Thoracic aorta (tissue), 2 donors: ENCODE results near the gene APP. TPM values are rescaled to one million over a fixed set of nuclear protein-coding genes. Genes with fewer than 3 reads are reported as not detected.

Experiments
- ATAC-seq: fragments of 150-250 bp; one replicate; pipeline ENCODE4 v1.8.0; 2017; ENCODE audit warnings: low read depth; ENCODE audit not compliant: insufficient number of reproducible peaks, low FRiP score
- DNase-seq: peaks from one replicate; pipeline ENCODE4 v3.0.0-alpha.2; 2020; ENCODE audit warnings: low spot score
- H3K27ac ChIP-seq, 2 donors: fragments of 200-600 bp; sonication (generic); 1 replicate in 1 of 2; 2 replicates in 1 of 2; pipeline ENCODE4 v1.5.1; 2016; ENCODE audit warnings: mild to moderate bottlenecking in 2 of 2, moderate library complexity in 2 of 2
- H3K27me3 ChIP-seq: fragments of 200-600 bp; sonication (generic); replicated peaks from 2 replicates; pipeline ENCODE4 v1.6.0; 2016; ENCODE audit warnings: mild to moderate bottlenecking; ENCODE audit not compliant: insufficient read depth
- H3K36me3 ChIP-seq: fragments of 200-600 bp; sonication (generic); one replicate; pipeline ENCODE4 v1.5.1; 2016
- H3K4me1 ChIP-seq, 2 donors: fragments of 200-600 bp; sonication (generic); 1 replicate in 1 of 2; 2 replicates in 1 of 2; pipeline versions ENCODE4 v1.5.1 to v1.6.0; 2016; ENCODE audit warnings: low read depth in 2 of 2, mild to moderate bottlenecking in 1 of 2; ENCODE audit not compliant: control insufficient read depth in 1 of 2
- H3K4me3 ChIP-seq: fragments of 200-600 bp; sonication (generic); 2 replicates; pipeline ENCODE4 v1.5.1; 2016; ENCODE audit warnings: mild to moderate bottlenecking
- H3K9me3 ChIP-seq: fragments of 200-600 bp; sonication (generic); 2 replicates; pipeline ENCODE4 v1.5.1; 2016
- total RNA-seq, 2 donors: library from RNA; depleted of rRNA; stranded (reverse); fragments of >200 nt; gene quantifications; one replicate each; pipeline versions ENCODE4 v1.1.0 to v1.2.3, GENCODE V29; 2016
- TF ChIP-seq, protein P1 (sequence below): fragments of 200-600 bp; sonication (generic); IDR thresholded peaks from one replicate; pipeline ENCODE4 v1.5.1; 2019; ENCODE audit warnings: antibody characterized with exemption

APP gene
- total RNA-seq, 2 donors from 2014 or later = 342 to 468 TPM

- DNase-seq (no peak), ATAC-seq (no peak)
- Histone ChIP-seq H3K9me3 (no peaks in the 10 kb centered on the region), H3K4me3 (no peak overlapping the region), H3K27me3 (no peaks in the 10 kb centered on the region), H3K27ac (no peak overlapping the region), H3K36me3 (no peaks in the 10 kb centered on the region), H3K4me1 (peaks cover 0 to 6% of the 10 kb centered on the region in 2 donors)
- TF ChIP-seq, protein P1, sequence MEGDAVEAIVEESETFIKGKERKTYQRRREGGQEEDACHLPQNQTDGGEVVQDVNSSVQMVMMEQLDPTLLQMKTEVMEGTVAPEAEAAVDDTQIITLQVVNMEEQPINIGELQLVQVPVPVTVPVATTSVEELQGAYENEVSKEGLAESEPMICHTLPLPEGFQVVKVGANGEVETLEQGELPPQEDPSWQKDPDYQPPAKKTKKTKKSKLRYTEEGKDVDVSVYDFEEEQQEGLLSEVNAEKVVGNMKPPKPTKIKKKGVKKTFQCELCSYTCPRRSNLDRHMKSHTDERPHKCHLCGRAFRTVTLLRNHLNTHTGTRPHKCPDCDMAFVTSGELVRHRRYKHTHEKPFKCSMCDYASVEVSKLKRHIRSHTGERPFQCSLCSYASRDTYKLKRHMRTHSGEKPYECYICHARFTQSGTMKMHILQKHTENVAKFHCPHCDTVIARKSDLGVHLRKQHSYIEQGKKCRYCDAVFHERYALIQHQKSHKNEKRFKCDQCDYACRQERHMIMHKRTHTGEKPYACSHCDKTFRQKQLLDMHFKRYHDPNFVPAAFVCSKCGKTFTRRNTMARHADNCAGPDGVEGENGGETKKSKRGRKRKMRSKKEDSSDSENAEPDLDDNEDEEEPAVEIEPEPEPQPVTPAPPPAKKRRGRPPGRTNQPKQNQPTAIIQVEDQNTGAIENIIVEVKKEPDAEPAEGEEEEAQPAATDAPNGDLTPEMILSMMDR = no peak
Observed at GRCh38 chr21:26097475-26097874, 73.1 kb downstream of the APP start.

GRCh38 chr21:26096494-26097371 lies 73.8 kb downstream of the APP start:
- no peaks in the 10 kb centered on the region for H3K36me3 ChIP-seq
- TF ChIP-seq, protein P1 = no peak
- no peaks in the 10 kb centered on the region for H3K9me3 ChIP-seq
- H3K27ac ChIP-seq = no peak overlapping the region
- ATAC-seq = no peak
- no peak for DNase-seq
- H3K4me1 ChIP-seq = peaks cover 0 to 6% of the 10 kb centered on the region in 2 donors
- H3K4me3 ChIP-seq = no peak overlapping the region
- no peaks in the 10 kb centered on the region for H3K27me3 ChIP-seq

GRCh38 chr21:26095131-26095530 lies 75.4 kb downstream of the APP start:
- H3K9me3 ChIP-seq = no peaks in the 10 kb centered on the region
- H3K36me3 ChIP-seq = no peaks in the 10 kb centered on the region
- H3K4me1 ChIP-seq = peaks cover 0 to 6% of the 10 kb centered on the region in 2 donors
- no peak overlapping the region for H3K4me3 ChIP-seq
- TF ChIP-seq, protein P1 = no peak
- ATAC-seq (no peak), DNase-seq (no peak)
- no peaks in the 10 kb centered on the region for H3K27me3 ChIP-seq
- H3K27ac ChIP-seq = no peak overlapping the region

- Histone ChIP-seq H3K9me3 (no peaks in the 10 kb centered on the region), H3K27me3 (no peaks in the 10 kb centered on the region), H3K27ac (no peak overlapping the region), H3K4me1 (no peaks in the 10 kb centered on the region), H3K4me3 (no peak overlapping the region), H3K36me3 (no peaks in the 10 kb centered on the region)
- DNase-seq (no peak), ATAC-seq (no peak)
- TF ChIP-seq, protein P1 = no peak
Observed at GRCh38 chr21:26093122-26093521, 77.4 kb downstream of the APP start.

GRCh38 chr21:26091480-26092018 lies 79.0 kb downstream of the APP start:
- ATAC-seq (no peak), DNase-seq (no peak)
- Histone ChIP-seq H3K4me3 (no peak overlapping the region), H3K9me3 (no peaks in the 10 kb centered on the region), H3K27ac (no peak overlapping the region), H3K36me3 (no peaks in the 10 kb centered on the region), H3K4me1 (no peaks in the 10 kb centered on the region), H3K27me3 (no peaks in the 10 kb centered on the region)
- TF ChIP-seq, protein P1 = no peak
